PC-9 (cell line): ENCODE measurements around the gene PAIP1.

Experiments
- CTCF ChIP-seq: fragments of 200-600 bp; sonication (generic); conservative IDR thresholded peaks from 2 replicates; pipeline ENCODE4 v1.6.1; 2017; ENCODE audit warnings: mixed run types, antibody characterized with exemption, mild to moderate bottlenecking, moderate library complexity
- EZH2 ChIP-seq: fragments of 200-600 bp; sonication (generic); IDR thresholded peaks from 2 replicates; pipeline ENCODE4 v1.8.0; 2017; ENCODE audit warnings: antibody characterized with exemption, low read depth

GRCh38 chr5:43561356-43561755, 4.5 kb upstream of the PAIP1 start:
- no peak for TF ChIP-seq CTCF
- TF ChIP-seq EZH2 = no peak
